ENCODE results near the gene RBM8A. TPM values are rescaled to one million over a fixed set of nuclear protein-coding genes. Genes with fewer than 3 reads are reported as not detected.

The RBM8A gene
- 100 to 1,000 TPM in 3 of 4 donors, 10 to 100 TPM in 1; 75.7 to 135 (median 117) TPM for total RNA-seq

GRCh38 chr1:145927063-145927886 lies at the start of gene RBM8A:
Gene RBM8A, minus strand, starts transcription at chr1:145927484. Its CDS starts 58 bp downstream, at chr1:145927426.
- Histone ChIP-seq H3K27ac (peak within 1 kb of the TSS; percentile 88 to 98 (median 90)), H3K9me3 (no peaks in the 10 kb centered on the region), H3K36me3 (peaks cover 0 to 45% of the 10 kb centered on the region in 2 donors), H3K4me3 (peak within 1 kb of the TSS; percentile 64 to 77), H3K4me1 (peaks cover 3 to 24% (median 8%) of the 10 kb centered on the region in 3 donors), H3K27me3 (no peaks in the 10 kb centered on the region)
- peak; percentile 100 for ATAC-seq
- TF ChIP-seq CTCF (IDR thresholded peaks at IDR 0.05) (peak; percentile 39 to 78 (median 64)), POLR2AphosphoS5 (IDR thresholded peaks at IDR 0.05) (peak; percentile 99), POLR2A (IDR thresholded peaks at IDR 0.05) (peak; percentile 95), EP300 (IDR thresholded peaks at IDR 0.05) (no peak)
- 0 to 1% methylated on average over 32 to 37 of the region's 41 CpGs for WGBS, 2 donors (ENCODE audit: low coverage in 1 of 2)

GRCh38 chr1:145977016-145977415 lies 49.7 kb upstream of the RBM8A start:
- TF ChIP-seq POLR2AphosphoS5 (IDR thresholded peaks at IDR 0.05) = no peak
- TF ChIP-seq EP300 (IDR thresholded peaks at IDR 0.05) = no peak
- no peak for TF ChIP-seq POLR2A (IDR thresholded peaks at IDR 0.05)
- no peak for TF ChIP-seq CTCF (IDR thresholded peaks at IDR 0.05)
- Histone ChIP-seq H3K4me3 (no peak overlapping the region), H3K27me3 (no peaks in the 10 kb centered on the region), H3K9me3 (no peaks in the 10 kb centered on the region), H3K36me3 (peaks cover 0 to 17% of the 10 kb centered on the region in 2 donors), H3K27ac (peak overlapping the region; percentile 93 to 99 (median 95)), H3K4me1 (peaks cover 29 to 49% (median 40%) of the 10 kb centered on the region in 3 donors)
- WGBS, 2 donors (ENCODE audit: low coverage in 1 of 2) = 66 to 90% methylated on average over 2 to 5 of the region's 5 CpGs
- ATAC-seq = no peak

GRCh38 chr1:145975216-145975615 lies 47.9 kb upstream of the RBM8A start:
- no peaks in the 10 kb centered on the region for H3K9me3 ChIP-seq
- no peaks in the 10 kb centered on the region for H3K27me3 ChIP-seq
- peaks cover 20 to 31% (median 22%) of the 10 kb centered on the region in 3 donors for H3K4me1 ChIP-seq
- WGBS, 2 donors (ENCODE audit: low coverage in 1 of 2) = 71 to 83% methylated on average over 2 to 4 of the region's 4 CpGs
- H3K36me3 ChIP-seq = peaks cover 0 to 17% of the 10 kb centered on the region in 2 donors
- ATAC-seq = no peak
- no peak overlapping the region for H3K4me3 ChIP-seq
- TF ChIP-seq CTCF (IDR thresholded peaks at IDR 0.05) (no peak), POLR2A (IDR thresholded peaks at IDR 0.05) (no peak)
- no peak overlapping the region for H3K27ac ChIP-seq

GRCh38 chr1:145974721-145975120 lies 47.4 kb upstream of the RBM8A start:
- 66 to 100% methylated on average over 1 to 7 of the region's 7 CpGs for WGBS, 2 donors (ENCODE audit: low coverage in 1 of 2)
- Histone ChIP-seq H3K36me3 (peaks cover 0 to 17% of the 10 kb centered on the region in 2 donors), H3K27ac (no peak overlapping the region), H3K27me3 (no peaks in the 10 kb centered on the region), H3K4me3 (no peak overlapping the region), H3K4me1 (peaks cover 17 to 26% (median 19%) of the 10 kb centered on the region in 3 donors), H3K9me3 (no peaks in the 10 kb centered on the region)
- ATAC-seq = no peak
- no peak for TF ChIP-seq POLR2A (IDR thresholded peaks at IDR 0.05)

GRCh38 chr1:145972580-145972979 lies 45.3 kb upstream of the RBM8A start:
- no peak for ATAC-seq
- WGBS, 2 donors (ENCODE audit: low coverage in 1 of 2) = 81 to 83% methylated on average over 1 to 6 of the region's 7 CpGs

More at GRCh38 chr1:145972580-145972979, 45.3 kb upstream of the RBM8A start:
- H3K36me3 ChIP-seq = peaks cover 0 to 17% of the 10 kb centered on the region in 2 donors
- H3K9me3 ChIP-seq = peaks cover 0 to under 1% (median 0%) of the 10 kb centered on the region in 3 donors
- no peaks in the 10 kb centered on the region for H3K27me3 ChIP-seq
- TF ChIP-seq CTCF (IDR thresholded peaks at IDR 0.05) = no peak
- no peak for TF ChIP-seq POLR2AphosphoS5 (IDR thresholded peaks at IDR 0.05)
- no peak for TF ChIP-seq EP300 (IDR thresholded peaks at IDR 0.05)
- no peak for TF ChIP-seq POLR2A (IDR thresholded peaks at IDR 0.05)
- H3K27ac ChIP-seq = no peak overlapping the region
- H3K4me3 ChIP-seq = no peak overlapping the region
- peaks cover 0 to 7% (median 4%) of the 10 kb centered on the region in 3 donors for H3K4me1 ChIP-seq

Measured in gastroesophageal sphincter (tissue), 4 donors.